ENCODE results near the gene CBX3. TPM values are rescaled to one million over a fixed set of nuclear protein-coding genes. Genes with fewer than 3 reads are reported as not detected.

The CBX3 gene
- total and polyA plus RNA-seq, 10 of the 15 experiments (the other 5 are each of a cell fraction or from before 2014, with no cell fraction given): 153 to 307 (median 225) TPM

- TF ChIP-seq BCLAF1 (IDR thresholded peaks at IDR 0.05) (no peak), NFYA (IDR thresholded peaks at IDR 0.05; ENCODE audit: borderline replicate concordance, low read depth, low read length) (no peak), STAT3 (IDR thresholded peaks at IDR 0.05; ENCODE audit: low read depth, low read length) (no peak), MAX (IDR thresholded peaks at IDR 0.05; ENCODE audit: low read depth, low read length) (no peak), RAD51 (IDR thresholded peaks at IDR 0.05) (0 out of 2 replicates have a peak, but pooled peaks have one; percentile 21), GABPA (IDR thresholded peaks at IDR 0.05; ENCODE audit: low read depth) (0 out of 2 replicates have a peak, but pooled peaks have one; percentile 27), MEF2B (IDR thresholded peaks at IDR 0.05; ENCODE audit: partially characterized antibody, poor library complexity, severe bottlenecking) (peak; percentile 56), ZBTB40 (IDR thresholded peaks at IDR 0.05; ENCODE audit: borderline replicate concordance) (peak; percentile 36; the same call in 1 of the 2 replicates), YY1 (IDR thresholded peaks at IDR 0.05; ENCODE audit: low read depth, low read length) (peak; percentile 96), KLF5 (IDR thresholded peaks at IDR 0.05; ENCODE audit: partially characterized antibody) (no peak), SREBF1 (IDR thresholded peaks at IDR 0.05; ENCODE audit: low read length) (no peak), CTCF (IDR thresholded peaks at IDR 0.05 in 2 of 3, conservative IDR thresholded peaks at IDR 0.05 in 1 of 3; ENCODE audit: control insufficient read depth in 2 of 3, extremely low read depth in 1 of 3, insufficient read depth in 1 of 3, low read depth in 3 of 3, low read length in 3 of 3) (no peak), USF2 (IDR thresholded peaks at IDR 0.05; ENCODE audit: borderline replicate concordance, low read depth, low read length) (no peak), NR2F1 (conservative IDR thresholded peaks at IDR 0.05) (0 out of 2 replicates have a peak, but pooled peaks have one; percentile 44), HDAC6 (IDR thresholded peaks at IDR 0.05; ENCODE audit: unreplicated experiment) (no peak)
These were observed 1.5 kb upstream of the CBX3 start (continued) for GRCh38 chr7:26200038-26200443.

Data from GM12878 (cell line).